Naive thymus-derived CD4-positive, alpha-beta T cell (primary cell): ENCODE data around the gene SCN11A. TPM values are rescaled to one million over a fixed set of nuclear protein-coding genes. Genes with fewer than 3 reads are reported as not detected.
"Not testable (repeated sequence)": the region's sequence is repeated elsewhere in the genome, so short reads cannot be mapped to it uniquely, and the experiment has no call there.

Experiments used
- ATAC-seq: fragments of 150-1000 bp; cut with Tn5 transposase; 2 replicates; pipeline ENCODE4 v1.10.0; 2021; ENCODE audit warnings: mild to moderate bottlenecking, moderate library complexity
- CTCF ChIA-PET: fragments of 350-600 bp; sonication (Branson Sonifier 250); formaldehyde crosslinking; loops from one replicate; lab custom pipeline; 2021; ENCODE audit warnings: antibody characterized with exemption; lab: Charles Lee
- POLR2A ChIA-PET: fragments of 350-600 bp; sonication (Branson Sonifier 250); formaldehyde crosslinking; loops from one replicate; lab custom pipeline; 2021; ENCODE audit warnings: antibody characterized with exemption, inconsistent platforms; lab: Charles Lee
- DNase-seq, 9 donors: peaks; one replicate each; pipeline versions ENCODE4 v3.0.0 to v3.0.0-alpha.2; 2020 to 2022; ENCODE audit warnings: mixed read lengths in 1 of 9
- H3K27ac ChIP-seq: one replicate; pipeline ENCODE4 v1.7.0; 2013; ENCODE audit warnings: mild to moderate bottlenecking, low read depth, low read length, moderate library complexity
- H3K27me3 ChIP-seq, 2 donors: one replicate each; pipeline ENCODE4 v1.7.0; 2013; ENCODE audit warnings: low read length in 2 of 2, mild to moderate bottlenecking in 2 of 2, moderate library complexity in 2 of 2; ENCODE audit not compliant: control insufficient read depth in 2 of 2, insufficient read depth in 2 of 2
- H3K36me3 ChIP-seq, 3 experiments: 1 replicate in 2 of 3; 2 replicates in 1 of 3; pipeline ENCODE4 v1.7.0; 2013; ENCODE audit warnings: low read length in 3 of 3, mild to moderate bottlenecking in 3 of 3, moderate library complexity in 1 of 3; ENCODE audit not compliant: insufficient read depth in 3 of 3, control insufficient read depth in 2 of 3
- H3K4me1 ChIP-seq, 2 donors: one replicate each; pipeline ENCODE4 v1.7.0; 2013; ENCODE audit warnings: low read length in 2 of 2, mild to moderate bottlenecking in 2 of 2, moderate library complexity in 1 of 2; ENCODE audit not compliant: control insufficient read depth in 2 of 2, insufficient read depth in 2 of 2
- H3K4me3 ChIP-seq: 2 replicates; pipeline ENCODE4 v1.7.0; 2013; ENCODE audit warnings: mild to moderate bottlenecking, low read length
- H3K9me3 ChIP-seq, 3 experiments: 1 replicate in 2 of 3; 2 replicates in 1 of 3; pipeline ENCODE4 v1.7.0; 2013; ENCODE audit warnings: low read length in 3 of 3; ENCODE audit not compliant: control insufficient read depth in 2 of 3
- H3K27ac Mint-ChIP-seq, 9 donors: one replicate each; pipeline ENCODE4 v1.8.0; 2020 to 2022; ENCODE audit warnings: mixed read lengths in 9 of 9, mild to moderate bottlenecking in 8 of 9, moderate library complexity in 5 of 9, inconsistent platforms in 2 of 9
- H3K27me3 Mint-ChIP-seq, 5 donors: one replicate each; pipeline ENCODE4 v1.8.0; 2021 to 2022; ENCODE audit warnings: mixed read lengths in 5 of 5, mild to moderate bottlenecking in 1 of 5
- H3K36me3 Mint-ChIP-seq, 5 donors: one replicate each; pipeline ENCODE4 v1.8.0; 2020 to 2022; ENCODE audit warnings: mixed read lengths in 5 of 5, mild to moderate bottlenecking in 3 of 5, inconsistent platforms in 1 of 5
- H3K4me1 Mint-ChIP-seq, 7 donors: one replicate each; pipeline ENCODE4 v1.8.0; 2020 to 2022; ENCODE audit warnings: mixed read lengths in 7 of 7, mild to moderate bottlenecking in 3 of 7, inconsistent platforms in 1 of 7
- H3K4me3 Mint-ChIP-seq, 10 donors: one replicate each; pipeline ENCODE4 v1.8.0; 2020 to 2022; ENCODE audit warnings: mild to moderate bottlenecking in 10 of 10, mixed read lengths in 10 of 10, moderate library complexity in 6 of 10, inconsistent platforms in 2 of 10
- H3K9me3 Mint-ChIP-seq, 11 donors: one replicate each; pipeline ENCODE4 v1.8.0; 2020 to 2022; ENCODE audit warnings: mixed read lengths in 11 of 11, mild to moderate bottlenecking in 4 of 11, inconsistent platforms in 1 of 11, moderate library complexity in 1 of 11
- intact Hi-C, 2 donors: fragments of 100-400 bp; cut with micrococcal nuclease; formaldehyde crosslinking; loops; one replicate each; pipeline ENCODE4 v1.15.1; 2023
- polyA plus RNA-seq, 2 donors: library from polyadenylated mRNA; unstranded; fragments of 300-500 nt; fragmentation: Illumina TruSeq; gene quantifications; one replicate each; pipeline ENCODE4 v1.2.3, GENCODE V29; 2021
- total RNA-seq, 6 experiments: library from RNA in 5 of 6; stranded (reverse) in 5 of 6; gene quantifications; 1 replicate in 5 of 6; 2 replicates in 1 of 6; pipeline ENCODE4 v1.2.3 and lab custom pipeline; 2021 to 2026

SCN11A gene
- total and polyA plus RNA-seq, 7 experiments from 2014 or later = 0.07 to 0.32 (median 0.19) TPM; not detected in 2

DNA sequence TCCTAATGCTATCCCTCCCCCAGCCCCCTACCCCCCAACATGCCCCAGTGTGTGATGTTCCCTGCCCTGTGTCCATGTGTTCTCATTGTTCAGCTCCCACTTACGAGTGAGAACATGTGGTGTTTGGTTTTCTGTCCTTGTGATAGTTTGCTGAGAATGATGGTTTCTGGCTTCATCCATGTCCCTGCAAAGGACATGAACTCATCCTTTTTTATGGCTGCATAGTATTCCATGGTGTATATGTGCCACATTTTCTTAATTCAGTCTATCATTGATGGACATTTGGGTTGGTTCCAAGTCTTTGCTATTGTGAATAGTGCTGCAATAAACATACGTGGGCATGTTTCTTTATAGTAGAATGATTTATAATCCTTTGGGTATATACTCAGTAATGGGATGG lies 9.5 kb upstream of the SCN11A start:
- H3K27ac ChIP-seq, H3K4me3 Mint-ChIP-seq, ATAC-seq, H3K4me3 ChIP-seq, H3K9me3 Mint-ChIP-seq, POLR2A ChIA-PET, H3K9me3 ChIP-seq, H3K36me3 ChIP-seq, DNase-seq, H3K27me3 Mint-ChIP-seq, CTCF ChIA-PET, H3K27me3 ChIP-seq, H3K4me1 ChIP-seq, intact Hi-C loops: not testable (repeated sequence)
- peaks cover 0 to 46% (median 23%) of the 10 kb centered on the region in 5 donors for H3K36me3 Mint-ChIP-seq
- peaks cover 19 to 71% (median 58%) of the 10 kb centered on the region in 7 donors for H3K4me1 Mint-ChIP-seq
- peak overlapping the region in 1 of 9 donors; percentile 34 for H3K27ac Mint-ChIP-seq

GRCh38 chr3:39056151-39056550 lies 4.4 kb upstream of the SCN11A start:
- peak overlapping the region in 1 of 10 donors; percentile 32 for H3K4me3 Mint-ChIP-seq

DNA sequence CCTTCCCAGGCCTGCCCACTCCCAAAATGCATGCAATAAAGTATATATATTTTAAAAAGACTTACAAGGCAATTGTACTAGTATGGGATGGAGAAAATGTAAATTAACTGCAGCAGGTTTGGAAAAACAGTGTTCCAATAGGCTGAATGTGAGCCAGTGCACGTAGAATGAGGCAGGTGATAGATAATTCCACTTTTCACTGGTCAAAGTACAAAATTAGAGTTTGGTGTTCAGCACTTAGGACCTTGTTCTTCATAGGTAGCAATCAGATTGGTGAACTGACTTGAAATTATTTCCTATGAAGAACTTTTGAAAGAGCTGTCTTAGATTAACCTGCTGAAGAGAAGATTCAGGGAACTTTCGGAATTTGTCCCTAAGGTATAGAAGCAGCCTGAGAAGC lies 2.0 kb upstream of the SCN11A start:
- Histone ChIP-seq H3K27ac (no peak overlapping the region), H3K36me3 (peaks cover 0 to 4% (median 0%) of the 10 kb centered on the region in 3 experiments), H3K27me3 (no peaks in the 10 kb centered on the region), H3K4me1 (peaks cover 10 to 16% of the 10 kb centered on the region in 2 donors), H3K9me3 (no peaks in the 10 kb centered on the region), H3K4me3 (no peak overlapping the region)
- ChIA-PET CTCF (no interaction called here), POLR2A (no interaction called here)
- DNase-seq = no peak
- Mint-ChIP-seq H3K4me3 (peak overlapping the region in 6 of 10 donors; percentile 51 to 99 (median 81)), H3K27ac (peak overlapping the region in 2 of 9 donors; percentile 100), H3K27me3 (no peaks in the 10 kb centered on the region), H3K9me3 (no peaks in the 10 kb centered on the region), H3K36me3 (peaks cover 0 to 14% (median 6%) of the 10 kb centered on the region in 5 donors), H3K4me1 (peaks cover 32 to 85% (median 79%) of the 10 kb centered on the region in 7 donors)
- no peak for ATAC-seq
- intact Hi-C loops = loop anchor here (2.0 to 10.0 kb wide), 8 partner anchors 23 to 1471 kb away; partner anchors contain the start of genes ACAA1 (in 1 of the 2), DLEC1 (in 1 of the 2), MYD88 (in 1 of the 2) and RPL14 (in 1 of the 2)

More at GRCh38 chr3:39056151-39056550, 4.4 kb upstream of the SCN11A start:
- ATAC-seq = no peak
- H3K27me3 ChIP-seq = no peaks in the 10 kb centered on the region
- H3K9me3 Mint-ChIP-seq = peaks cover 0 to 2% (median 0%) of the 10 kb centered on the region in 11 donors
- ChIA-PET POLR2A (interaction anchor here (1.3 kb wide), 1 partner anchor 52 kb away, joined by 3 read pairs; no protein-coding TSS in a partner anchor), CTCF (no interaction called here)
- no peak for DNase-seq
- H3K27ac Mint-ChIP-seq = peak overlapping the region in 3 of 9 donors; percentile 9 to 48 (median 11)
- no peak overlapping the region for H3K4me3 ChIP-seq
- H3K36me3 ChIP-seq = peaks cover 0 to 4% (median 0%) of the 10 kb centered on the region in 3 experiments
- peaks cover 0 to 23% (median 15%) of the 10 kb centered on the region in 5 donors for H3K36me3 Mint-ChIP-seq
- H3K27me3 Mint-ChIP-seq = no peaks in the 10 kb centered on the region
- H3K4me1 ChIP-seq = peaks cover 5 to 7% of the 10 kb centered on the region in 2 donors
- H3K27ac ChIP-seq = no peak overlapping the region
- no peaks in the 10 kb centered on the region for H3K9me3 ChIP-seq
- peaks cover 29 to 81% (median 70%) of the 10 kb centered on the region in 7 donors for H3K4me1 Mint-ChIP-seq
- intact Hi-C loops = loop anchor here (10.0 kb wide), 2 partner anchors 921 to 1469 kb away; partner anchors contain the start of genes ACAA1 (in 1 of the 2), MYD88 (in 1 of the 2) and ZNF621 (in 1 of the 2)

DNA sequence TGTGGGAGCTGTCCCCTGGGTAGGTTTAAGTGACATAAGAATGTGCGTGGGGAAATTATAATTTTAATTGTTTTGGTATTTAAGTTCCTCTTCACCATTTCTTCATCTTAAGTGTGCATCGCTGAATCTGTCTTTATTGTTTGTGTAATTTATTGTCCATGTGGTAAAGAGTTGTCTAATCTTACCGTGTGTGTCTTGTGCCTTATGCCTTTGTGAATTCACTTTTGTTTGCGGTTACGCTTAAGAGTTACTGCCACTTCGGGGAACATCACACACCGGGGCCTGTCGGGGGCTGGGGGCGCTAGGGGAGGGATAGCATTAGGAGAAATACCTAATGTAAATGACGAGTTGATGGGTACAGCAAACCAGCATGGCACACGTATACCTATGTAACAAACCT lies 839 bp upstream of the SCN11A start:
- H3K27me3 Mint-ChIP-seq = no peaks in the 10 kb centered on the region
- peak overlapping the region; percentile 98 for H3K27ac ChIP-seq
- no peak for ATAC-seq
- peaks cover 32 to 79% (median 76%) of the 10 kb centered on the region in 7 donors for H3K4me1 Mint-ChIP-seq
- peaks cover 0 to 11% (median 5%) of the 10 kb centered on the region in 5 donors for H3K36me3 Mint-ChIP-seq
- H3K9me3 ChIP-seq = no peaks in the 10 kb centered on the region
- ChIA-PET CTCF (no interaction called here), POLR2A (interaction anchor here (0.6 to 0.8 kb wide), 2 partner anchors 126 to 354 kb away, joined by 3 read pairs; partner anchors contain the start of gene RPSA)
- intact Hi-C loops = loop anchor here (1.0 to 10.0 kb wide), 10 partner anchors 22 to 1472 kb away; partner anchors contain the start of genes ACAA1 (in 1 of the 2), DLEC1 (in 1 of the 2), MYD88 (in 1 of the 2) and RPL14 (in 1 of the 2)
- H3K27ac Mint-ChIP-seq = peak overlapping the region; percentile 95 to 100 (median 99)
- peaks cover 0 to 4% (median 0%) of the 10 kb centered on the region in 3 experiments for H3K36me3 ChIP-seq
- H3K9me3 Mint-ChIP-seq = no peaks in the 10 kb centered on the region
- H3K4me3 Mint-ChIP-seq = peak overlapping the region; percentile 91 to 99 (median 99)
- peak in 1 of 9 donors; percentile 15 for DNase-seq
- peaks cover 7 to 16% of the 10 kb centered on the region in 2 donors for H3K4me1 ChIP-seq
- peak overlapping the region; percentile 80 for H3K4me3 ChIP-seq
- no peaks in the 10 kb centered on the region for H3K27me3 ChIP-seq

- peaks cover 0 to 4% (median 0%) of the 10 kb centered on the region in 11 donors for H3K9me3 Mint-ChIP-seq
- DNase-seq (no peak), ATAC-seq (no peak)
- no peak overlapping the region for H3K4me3 ChIP-seq
- peaks cover 7 to 16% of the 10 kb centered on the region in 2 donors for H3K4me1 ChIP-seq
- intact Hi-C loops = loop anchor here (2.0 to 10.0 kb wide), 7 partner anchors 403 to 1475 kb away; partner anchors contain the start of genes OXSR1 (in 2 of the 2), ACAA1 (in 1 of the 2), DLEC1 (in 1 of the 2) and MYD88 (in 1 of the 2)
- peaks cover 24 to 69% (median 60%) of the 10 kb centered on the region in 7 donors for H3K4me1 Mint-ChIP-seq
- POLR2A ChIA-PET = interaction anchor here (1.5 kb wide), 1 partner anchor 357 kb away, joined by 3 read pairs; no protein-coding TSS in a partner anchor
- H3K27ac Mint-ChIP-seq = peak overlapping the region in 8 of 9 donors; percentile 53 to 91 (median 76)
- H3K36me3 Mint-ChIP-seq = peaks cover 0 to 5% (median 0%) of the 10 kb centered on the region in 5 donors
- no peaks in the 10 kb centered on the region for H3K27me3 ChIP-seq
- H3K4me3 Mint-ChIP-seq = peak overlapping the region in 9 of 10 donors; percentile 2 to 65 (median 22)
- H3K27me3 Mint-ChIP-seq = peaks cover 0 to 6% (median 0%) of the 10 kb centered on the region in 5 donors
- H3K27ac ChIP-seq = peak overlapping the region; percentile 30
- CTCF ChIA-PET = interaction anchor here (0.6 to 0.8 kb wide), 2 partner anchors 8 to 50 kb away, joined by 3 read pairs; no protein-coding TSS in a partner anchor
- H3K36me3 ChIP-seq = peaks cover 0 to 4% (median 0%) of the 10 kb centered on the region in 3 experiments
- no peaks in the 10 kb centered on the region for H3K9me3 ChIP-seq
Measured at GRCh38 chr3:39050029-39050428, 1.7 kb downstream of the SCN11A start.

DNA sequence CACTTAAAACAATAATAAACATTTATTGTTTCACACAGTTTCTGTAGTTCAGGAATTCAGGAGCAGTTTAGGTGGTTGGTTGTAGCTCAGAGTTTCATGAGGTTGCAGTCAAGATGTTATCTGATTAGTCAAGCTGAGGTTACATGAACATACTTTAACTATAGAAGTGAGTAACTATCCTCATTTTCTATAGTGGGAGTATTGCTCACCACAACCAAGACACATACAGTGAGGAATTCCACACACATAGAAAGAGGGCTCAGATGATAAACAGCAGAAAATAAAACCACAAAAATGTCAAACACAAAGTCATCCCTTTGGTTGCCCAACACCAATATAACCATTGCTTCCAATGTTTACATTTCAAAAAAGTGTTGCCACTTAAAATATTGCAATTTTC lies 13.6 kb downstream of the SCN11A start:
- no peak overlapping the region for H3K27ac ChIP-seq
- H3K27me3 Mint-ChIP-seq = peaks cover 0 to 15% (median 4%) of the 10 kb centered on the region in 5 donors
- peaks cover 1 to 12% (median 5%) of the 10 kb centered on the region in 5 donors for H3K36me3 Mint-ChIP-seq
- H3K27ac Mint-ChIP-seq = no peak overlapping the region
- H3K4me3 ChIP-seq = no peak overlapping the region
- ChIA-PET POLR2A (no interaction called here), CTCF (no interaction called here)
- ATAC-seq (no peak), DNase-seq (no peak)
- H3K9me3 ChIP-seq = no peaks in the 10 kb centered on the region
- H3K36me3 ChIP-seq = no peaks in the 10 kb centered on the region
- no peaks in the 10 kb centered on the region for H3K27me3 ChIP-seq
- H3K4me1 Mint-ChIP-seq = peaks cover 0 to 3% (median 0%) of the 10 kb centered on the region in 7 donors
- no peaks in the 10 kb centered on the region for H3K4me1 ChIP-seq
- peaks cover 3 to 31% (median 12%) of the 10 kb centered on the region in 11 donors for H3K9me3 Mint-ChIP-seq
- H3K4me3 Mint-ChIP-seq = no peak overlapping the region
- intact Hi-C loops = no loop called here
